WTC11 (cell line): Measurements from ENCODE around the gene MTCP1.

Experiments
- ATF2 ChIP-seq: sonication (generic); formaldehyde crosslinking; IDR thresholded peaks from 2 replicates; pipeline ENCODE4 v1.8.1; 2022; ENCODE audit warnings: low read depth, missing genetic modification reagents, borderline replicate concordance
- CREB1 ChIP-seq: sonication (generic); formaldehyde crosslinking; IDR thresholded peaks from 2 replicates; pipeline ENCODE4 v1.8.0; 2023; ENCODE audit warnings: mild to moderate bottlenecking, missing genetic modification reagents
- CTCF ChIP-seq: fragments of 200-600 bp; IDR thresholded peaks from 2 replicates; pipeline ENCODE4 v1.8.0; 2022; ENCODE audit warnings: antibody characterized with exemption
- IRF2 ChIP-seq: sonication (generic); formaldehyde crosslinking; IDR thresholded peaks from 2 replicates; pipeline ENCODE4 v1.8.0; 2022; ENCODE audit warnings: low read depth, missing genetic modification reagents, borderline replicate concordance
- MLX ChIP-seq: sonication (generic); formaldehyde crosslinking; IDR thresholded peaks from 2 replicates; pipeline ENCODE4 v1.8.1; 2023; ENCODE audit warnings: mild to moderate bottlenecking, missing genetic modification reagents, moderate library complexity
- NFYB ChIP-seq: sonication (generic); formaldehyde crosslinking; conservative IDR thresholded peaks from 2 replicates; pipeline ENCODE4 v1.8.0; 2022; ENCODE audit warnings: low read depth, missing genetic modification reagents
- NR3C1 ChIP-seq: sonication (generic); formaldehyde crosslinking; conservative IDR thresholded peaks from 2 replicates; pipeline ENCODE4 v1.8.1; 2023; ENCODE audit warnings: low read depth, mild to moderate bottlenecking, missing genetic modification reagents
- RORB ChIP-seq: fragments of 250-450 bp; sonication (Bioruptor Pico); IDR thresholded peaks from 2 replicates; pipeline ENCODE4 v1.9.0; 2021; ENCODE audit warnings: mild to moderate bottlenecking
- USF2 ChIP-seq: sonication (generic); formaldehyde crosslinking; IDR thresholded peaks from 2 replicates; pipeline ENCODE4 v1.8.1; 2023; ENCODE audit warnings: mild to moderate bottlenecking, missing genetic modification reagents, moderate library complexity
- ZNF138 ChIP-seq: sonication (generic); formaldehyde crosslinking; conservative IDR thresholded peaks from 2 replicates; pipeline ENCODE4 v1.8.1; 2022; ENCODE audit warnings: mild to moderate bottlenecking, moderate library complexity, missing genetic modification reagents
- ZNF263 ChIP-seq: sonication (generic); formaldehyde crosslinking; IDR thresholded peaks from 2 replicates; pipeline ENCODE4 v1.8.1; 2022; ENCODE audit warnings: low read depth, mild to moderate bottlenecking, moderate library complexity, missing genetic modification reagents
- ZNF425 ChIP-seq: fragments of 250-450 bp; sonication (Bioruptor Pico); conservative IDR thresholded peaks from 2 replicates; pipeline ENCODE4 v1.9.0; 2021; ENCODE audit warnings: mild to moderate bottlenecking

- TF ChIP-seq CTCF (no peak), MLX (CRISPR knock-in tag) (no peak), ATF2 (CRISPR knock-in tag) (no peak), ZNF263 (CRISPR knock-in tag) (no peak), NR3C1 (no peak), ZNF138 (no peak), NFYB (CRISPR knock-in tag) (no peak), RORB (no peak), USF2 (CRISPR knock-in tag) (no peak), CREB1 (no peak), IRF2 (CRISPR knock-in tag) (no peak), ZNF425 (CRISPR knock-in tag) (no peak)
These were observed 42.2 kb upstream of the MTCP1 start for GRCh38 chrX:155113097-155113496.
